Nephron progenitor cell (in vitro differentiated cells): ENCODE data around the gene CCDC57.

ENCODE experiments used
- DNase-seq: peaks from one replicate; pipeline ENCODE4 v3.0.0; 2021
- H3K27ac Mint-ChIP-seq: 2 replicates; pipeline ENCODE4 v1.8.0; 2021; ENCODE audit warnings: mild to moderate bottlenecking, moderate library complexity, mixed read lengths
- H3K27me3 Mint-ChIP-seq: 2 replicates; pipeline ENCODE4 v1.8.0; 2021; ENCODE audit warnings: mild to moderate bottlenecking, low read depth, mixed read lengths; ENCODE audit not compliant: poor library complexity
- H3K36me3 Mint-ChIP-seq: 2 replicates; pipeline ENCODE4 v1.8.0; 2021; ENCODE audit warnings: low read depth, mixed read lengths
- H3K4me1 Mint-ChIP-seq: 2 replicates; pipeline ENCODE4 v1.8.0; 2021; ENCODE audit warnings: mixed read lengths
- H3K4me3 Mint-ChIP-seq: 2 replicates; pipeline ENCODE4 v1.8.0; 2021; ENCODE audit warnings: mild to moderate bottlenecking, moderate library complexity, mixed read lengths
- H3K9me3 Mint-ChIP-seq: 2 replicates; pipeline ENCODE4 v1.8.0; 2021; ENCODE audit warnings: mild to moderate bottlenecking, moderate library complexity, mixed read lengths
- TF ChIP-seq, protein P1 (sequence below): fragments of 200-600 bp; sonication (generic); IDR thresholded peaks from 2 replicates; pipeline ENCODE4 v1.5.0; 2021; ENCODE audit warnings: antibody characterized with exemption

The CCDC57 gene

DNA sequence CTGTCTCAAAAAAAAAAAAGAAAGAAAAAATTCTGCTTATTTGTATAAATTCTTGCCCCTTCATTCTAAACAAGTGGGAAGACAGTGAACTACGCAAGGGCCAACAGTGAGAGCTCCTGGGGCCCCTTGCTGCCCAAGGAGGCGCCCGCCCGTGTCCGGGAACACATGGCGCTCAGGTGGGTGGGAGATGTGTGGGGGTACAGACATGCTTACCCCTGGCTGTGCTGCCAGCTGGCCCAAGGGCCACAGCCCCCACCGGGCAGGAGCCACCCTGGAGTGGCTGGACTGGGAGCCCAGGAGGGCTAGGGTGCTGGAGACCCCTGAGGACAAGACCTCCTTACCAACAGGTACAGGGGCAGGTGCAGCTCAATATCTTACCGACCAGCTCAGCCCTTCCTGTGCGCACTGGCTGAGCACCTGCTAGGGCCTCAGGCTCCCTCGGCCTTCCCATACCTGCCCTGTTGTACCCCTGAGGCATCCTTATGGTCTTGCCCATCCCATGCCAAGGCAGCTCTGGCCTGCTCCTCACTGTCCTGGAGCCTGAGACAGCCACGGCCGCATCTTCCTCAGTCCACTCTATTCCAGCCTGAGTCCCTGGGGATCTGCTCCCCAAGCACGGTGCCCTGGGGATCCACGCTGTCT is 56.2 kb downstream of the CCDC57 start:
- peaks cover 31% of the 10 kb centered on the region for H3K36me3 Mint-ChIP-seq

DNA sequence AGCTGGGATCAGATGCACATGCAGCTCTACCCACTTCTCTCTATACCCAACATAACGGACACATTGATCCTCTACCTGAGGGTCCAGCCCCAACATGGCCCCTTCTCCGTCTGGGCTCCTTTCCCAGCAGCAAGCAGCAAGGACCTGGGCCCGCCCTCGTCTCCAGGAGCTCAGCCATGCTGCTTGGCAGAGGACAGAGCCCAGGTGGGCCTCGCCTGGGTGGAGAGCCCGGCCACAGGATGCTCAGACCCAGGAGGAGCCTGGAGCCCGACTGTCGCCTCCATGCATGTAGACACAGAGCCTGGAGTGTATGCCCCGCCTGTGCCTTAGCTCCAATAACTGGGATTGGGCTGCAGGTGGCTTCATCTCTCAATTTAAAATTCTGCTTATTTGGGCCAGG is 57.0 kb downstream of the CCDC57 start:
- Mint-ChIP-seq H3K27me3 (no peaks in the 10 kb centered on the region), H3K27ac (peak overlapping the region; percentile 74), H3K4me3 (no peak overlapping the region), H3K36me3 (peaks cover 27% of the 10 kb centered on the region), H3K9me3 (peaks cover 4% of the 10 kb centered on the region), H3K4me1 (peaks cover 4% of the 10 kb centered on the region)
- TF ChIP-seq, protein P1, sequence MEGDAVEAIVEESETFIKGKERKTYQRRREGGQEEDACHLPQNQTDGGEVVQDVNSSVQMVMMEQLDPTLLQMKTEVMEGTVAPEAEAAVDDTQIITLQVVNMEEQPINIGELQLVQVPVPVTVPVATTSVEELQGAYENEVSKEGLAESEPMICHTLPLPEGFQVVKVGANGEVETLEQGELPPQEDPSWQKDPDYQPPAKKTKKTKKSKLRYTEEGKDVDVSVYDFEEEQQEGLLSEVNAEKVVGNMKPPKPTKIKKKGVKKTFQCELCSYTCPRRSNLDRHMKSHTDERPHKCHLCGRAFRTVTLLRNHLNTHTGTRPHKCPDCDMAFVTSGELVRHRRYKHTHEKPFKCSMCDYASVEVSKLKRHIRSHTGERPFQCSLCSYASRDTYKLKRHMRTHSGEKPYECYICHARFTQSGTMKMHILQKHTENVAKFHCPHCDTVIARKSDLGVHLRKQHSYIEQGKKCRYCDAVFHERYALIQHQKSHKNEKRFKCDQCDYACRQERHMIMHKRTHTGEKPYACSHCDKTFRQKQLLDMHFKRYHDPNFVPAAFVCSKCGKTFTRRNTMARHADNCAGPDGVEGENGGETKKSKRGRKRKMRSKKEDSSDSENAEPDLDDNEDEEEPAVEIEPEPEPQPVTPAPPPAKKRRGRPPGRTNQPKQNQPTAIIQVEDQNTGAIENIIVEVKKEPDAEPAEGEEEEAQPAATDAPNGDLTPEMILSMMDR: no peak
- DNase-seq: no peak

More for the DNA sequence above, 56.2 kb downstream of the CCDC57 start:
- no peak for DNase-seq
- Mint-ChIP-seq H3K27me3 (no peaks in the 10 kb centered on the region), H3K4me1 (peaks cover 4% of the 10 kb centered on the region), H3K9me3 (peaks cover 1% of the 10 kb centered on the region), H3K4me3 (no peak overlapping the region), H3K27ac (no peak overlapping the region)
- TF ChIP-seq, protein P1: no peak

DNA sequence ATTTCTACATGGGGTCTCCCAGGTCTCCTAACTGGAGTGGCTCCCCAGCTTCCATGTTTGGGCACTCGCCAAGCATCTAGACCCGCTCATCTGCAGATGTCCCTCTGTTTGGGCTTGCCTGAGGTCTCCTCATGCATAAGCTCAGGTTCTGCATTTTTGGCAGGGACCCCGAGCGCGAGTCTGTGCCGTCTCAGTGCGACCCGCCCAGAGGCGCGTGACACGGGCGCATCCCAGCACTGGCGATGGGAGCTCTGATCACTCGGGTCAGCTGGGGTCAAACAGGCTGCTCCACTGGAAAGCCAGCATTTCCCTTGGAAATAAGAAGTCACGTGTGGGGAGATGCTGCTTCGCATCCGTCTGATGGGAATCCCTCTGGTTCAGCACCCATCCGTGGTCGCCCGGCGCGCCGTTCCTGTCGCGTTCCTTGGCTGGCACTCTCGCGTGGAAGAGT is 57.7 kb downstream of the CCDC57 start:
- Mint-ChIP-seq H3K4me3 (no peak overlapping the region), H3K27me3 (no peaks in the 10 kb centered on the region), H3K4me1 (peaks cover 4% of the 10 kb centered on the region), H3K9me3 (peaks cover 4% of the 10 kb centered on the region), H3K27ac (no peak overlapping the region), H3K36me3 (peaks cover 24% of the 10 kb centered on the region)
- TF ChIP-seq, protein P1: no peak
- no peak for DNase-seq

DNA sequence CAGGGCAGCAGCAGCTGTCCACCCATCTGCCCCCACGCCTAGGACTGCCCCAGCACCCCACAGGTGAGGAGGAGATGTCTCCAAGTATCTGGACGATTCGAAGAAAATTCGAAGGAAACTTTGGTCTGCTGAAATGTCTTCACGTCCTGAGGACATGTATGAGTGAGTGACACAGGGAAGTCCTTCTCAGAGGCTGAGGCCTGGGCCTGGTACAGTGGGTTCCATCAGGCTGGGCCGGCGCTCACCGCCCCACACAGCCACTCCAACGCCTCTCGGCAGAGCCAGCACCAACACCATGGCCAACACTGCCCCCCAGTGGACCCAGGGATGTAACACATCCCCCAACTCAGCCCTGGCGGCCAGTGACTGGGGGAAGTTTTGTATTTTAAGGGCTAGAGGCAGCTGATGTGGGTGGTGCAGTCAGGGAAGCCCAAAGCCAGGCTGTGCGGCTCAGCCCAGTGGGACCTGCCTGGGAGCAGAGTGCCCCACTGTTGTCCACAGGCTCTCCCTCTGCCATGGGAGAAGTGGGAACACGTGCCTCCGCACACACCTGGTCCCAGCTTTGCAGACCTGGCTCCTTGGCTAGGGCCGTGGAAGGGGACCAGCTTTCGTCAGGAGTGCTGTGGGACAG is 58.8 kb downstream of the CCDC57 start:
- Mint-ChIP-seq H3K9me3 (peaks cover 10% of the 10 kb centered on the region), H3K4me1 (peaks cover 4% of the 10 kb centered on the region), H3K36me3 (peaks cover 25% of the 10 kb centered on the region), H3K27ac (no peak overlapping the region), H3K4me3 (no peak overlapping the region), H3K27me3 (no peaks in the 10 kb centered on the region)
- TF ChIP-seq, protein P1: peak; percentile 92
- DNase-seq: peak; percentile 87

DNA sequence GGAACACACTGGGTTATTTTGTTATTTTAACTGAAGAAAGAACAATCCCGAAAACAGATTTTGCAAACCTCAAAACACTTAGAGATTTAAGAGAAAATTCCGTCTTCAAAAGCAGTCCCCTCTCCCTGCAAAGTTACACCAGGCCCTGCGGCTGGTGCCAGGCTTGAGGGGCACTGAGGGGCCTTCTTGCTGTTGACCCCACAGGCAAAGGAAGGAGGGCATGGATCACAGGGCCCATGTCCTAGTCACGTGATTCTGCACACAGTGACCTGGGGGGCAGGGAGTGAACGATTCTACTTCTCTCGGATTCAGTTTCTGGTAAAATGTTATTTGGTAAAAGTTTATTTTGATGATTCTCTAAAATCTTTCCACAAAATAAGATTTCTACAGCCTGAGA is 59.3 kb downstream of the CCDC57 start:
- H3K36me3 Mint-ChIP-seq: peaks cover 25% of the 10 kb centered on the region
- TF ChIP-seq, protein P1: no peak
- no peak for DNase-seq
- H3K4me1 Mint-ChIP-seq: peaks cover 4% of the 10 kb centered on the region
- no peak overlapping the region for H3K4me3 Mint-ChIP-seq
- no peaks in the 10 kb centered on the region for H3K27me3 Mint-ChIP-seq
- H3K9me3 Mint-ChIP-seq: peaks cover 10% of the 10 kb centered on the region
- no peak overlapping the region for H3K27ac Mint-ChIP-seq
